HL-60 (cell line): Measurements from ENCODE around the gene ARNT2.

Experiments used
- DNase-seq, 2 experiments: peaks; one replicate each; pipeline ENCODE4 v3.0.0-alpha.2; 2010 to 2020; ENCODE audit warnings: low read depth in 1 of 2, low spot score in 1 of 2
- H3K27ac ChIP-seq: fragments of 250-450 bp; sonication (Bioruptor Pico); replicated peaks from 2 replicates; pipeline ENCODE4 v1.5.1; 2020; ENCODE audit warnings: mild to moderate bottlenecking, moderate library complexity
- H3K27me3 ChIP-seq: fragments of 250-450 bp; sonication (Bioruptor Pico); 2 replicates; pipeline ENCODE4 v1.5.1; 2021; ENCODE audit warnings: mild to moderate bottlenecking, moderate library complexity; ENCODE audit not compliant: insufficient read depth, poor library complexity, severe bottlenecking
- H3K4me3 ChIP-seq: replicated peaks from 2 replicates; pipeline ENCODE4 v1.5.1; 2011; ENCODE audit warnings: mild to moderate bottlenecking, control low read depth, low read length; ENCODE audit not compliant: insufficient read depth
- GABPA ChIP-seq: IDR thresholded peaks from 2 replicates; pipeline ENCODE4 v1.6.1; 2012; ENCODE audit warnings: low read depth
- POLR2AphosphoS5 ChIP-seq: IDR thresholded peaks from 2 replicates; pipeline ENCODE4 v1.6.1; 2012; ENCODE audit warnings: low read depth
- REST ChIP-seq: IDR thresholded peaks from 2 replicates; pipeline ENCODE4 v1.6.1; 2012; ENCODE audit warnings: low read depth; ENCODE audit not compliant: insufficient replicate concordance
- SPI1 ChIP-seq: IDR thresholded peaks from 2 replicates; pipeline ENCODE4 v1.6.1; 2012; ENCODE audit warnings: low read depth, mild to moderate bottlenecking, borderline replicate concordance
- TF ChIP-seq, protein P1 (sequence below): IDR thresholded peaks from one replicate; pipeline ENCODE4 v1.5.1; 2011; ENCODE audit warnings: low read length, control low read depth, inconsistent platforms; ENCODE audit not compliant: insufficient read depth

Gene ARNT2

GRCh38 chr15:80636675-80637074 lies 232.5 kb downstream of the ARNT2 start:
- DNase-seq: no peak
- no peak overlapping the region for H3K27ac ChIP-seq
- no peak for TF ChIP-seq SPI1
- no peak for TF ChIP-seq POLR2AphosphoS5
- TF ChIP-seq, protein P1, sequence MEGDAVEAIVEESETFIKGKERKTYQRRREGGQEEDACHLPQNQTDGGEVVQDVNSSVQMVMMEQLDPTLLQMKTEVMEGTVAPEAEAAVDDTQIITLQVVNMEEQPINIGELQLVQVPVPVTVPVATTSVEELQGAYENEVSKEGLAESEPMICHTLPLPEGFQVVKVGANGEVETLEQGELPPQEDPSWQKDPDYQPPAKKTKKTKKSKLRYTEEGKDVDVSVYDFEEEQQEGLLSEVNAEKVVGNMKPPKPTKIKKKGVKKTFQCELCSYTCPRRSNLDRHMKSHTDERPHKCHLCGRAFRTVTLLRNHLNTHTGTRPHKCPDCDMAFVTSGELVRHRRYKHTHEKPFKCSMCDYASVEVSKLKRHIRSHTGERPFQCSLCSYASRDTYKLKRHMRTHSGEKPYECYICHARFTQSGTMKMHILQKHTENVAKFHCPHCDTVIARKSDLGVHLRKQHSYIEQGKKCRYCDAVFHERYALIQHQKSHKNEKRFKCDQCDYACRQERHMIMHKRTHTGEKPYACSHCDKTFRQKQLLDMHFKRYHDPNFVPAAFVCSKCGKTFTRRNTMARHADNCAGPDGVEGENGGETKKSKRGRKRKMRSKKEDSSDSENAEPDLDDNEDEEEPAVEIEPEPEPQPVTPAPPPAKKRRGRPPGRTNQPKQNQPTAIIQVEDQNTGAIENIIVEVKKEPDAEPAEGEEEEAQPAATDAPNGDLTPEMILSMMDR: no peak
- TF ChIP-seq GABPA: no peak
- TF ChIP-seq REST: no peak
- H3K4me3 ChIP-seq: no peak overlapping the region
- no peaks in the 10 kb centered on the region for H3K27me3 ChIP-seq

DNA sequence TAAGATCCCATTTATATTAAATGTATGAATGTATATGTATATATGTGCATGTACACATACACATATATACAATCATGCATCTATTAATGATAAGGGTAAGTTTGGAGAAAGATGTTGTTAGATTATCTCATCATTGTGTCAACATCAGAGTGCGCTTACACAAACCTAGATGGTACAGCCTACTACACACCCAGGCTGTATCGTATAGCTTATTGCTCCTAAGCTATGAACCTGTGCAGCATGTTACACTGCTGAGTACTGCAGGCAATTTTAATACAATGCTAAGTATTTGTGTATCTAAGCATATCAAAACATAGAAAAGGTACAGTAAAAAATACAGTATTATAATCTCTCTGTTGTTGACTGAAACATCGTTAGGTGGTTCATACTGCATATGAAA lies 233.6 kb downstream of the ARNT2 start:
- TF ChIP-seq SPI1 (no peak), REST (no peak), GABPA (no peak), POLR2AphosphoS5 (no peak)
- TF ChIP-seq, protein P1: no peak
- no peak overlapping the region for H3K4me3 ChIP-seq
- no peaks in the 10 kb centered on the region for H3K27me3 ChIP-seq
- H3K27ac ChIP-seq: no peak overlapping the region
- no peak for DNase-seq

GRCh38 chr15:80638553-80639167 lies 234.5 kb downstream of the ARNT2 start:
- no peak for TF ChIP-seq REST
- no peak for TF ChIP-seq GABPA
- TF ChIP-seq, protein P1: no peak
- no peak overlapping the region for H3K4me3 ChIP-seq
- no peak for DNase-seq
- H3K27me3 ChIP-seq: no peaks in the 10 kb centered on the region
- no peak overlapping the region for H3K27ac ChIP-seq
